ENCODE measurements around the gene APOA5. TPM values are rescaled to one million over a fixed set of nuclear protein-coding genes. Genes with fewer than 3 reads are reported as not detected.

The APOA5 gene
- total RNA-seq, 4 donors from 2014 or later, result 0.72 TPM; not detected in 3

- 81% methylated on average over 8 of the region's 8 CpGs for WGBS
- Histone ChIP-seq H3K27me3 (peaks cover 2% of the 10 kb centered on the region), H3K36me3 (no peaks in the 10 kb centered on the region), H3K9me3 (no peaks in the 10 kb centered on the region), H3K27ac (no peak overlapping the region), H3K4me3 (no peak overlapping the region), H3K4me1 (peaks cover 13% of the 10 kb centered on the region)
- DNase-seq (ENCODE audit: low spot score in 2 of 2), result no peak
- no peak for TF ChIP-seq POLR2A (IDR thresholded peaks at IDR 0.05)
- TF ChIP-seq EP300 (IDR thresholded peaks at IDR 0.05), result no peak
- TF ChIP-seq POLR2AphosphoS5 (IDR thresholded peaks at IDR 0.05), result no peak
- no peak for TF ChIP-seq CTCF (IDR thresholded peaks at IDR 0.05)
These were observed 1.4 kb upstream of the APOA5 start for GRCh38 chr11:116792869-116793771.

GRCh38 chr11:116792144-116792868 is 627 bp upstream of the APOA5 start:
- Histone ChIP-seq H3K27ac (no peak overlapping the region), H3K4me1 (peaks cover 14% of the 10 kb centered on the region), H3K36me3 (no peaks in the 10 kb centered on the region), H3K4me3 (no peak overlapping the region), H3K27me3 (peaks cover 2% of the 10 kb centered on the region), H3K9me3 (no peaks in the 10 kb centered on the region)
- DNase-seq (ENCODE audit: low spot score in 2 of 2), result no peak
- WGBS, result 59% methylated on average over 8 of the region's 8 CpGs
- TF ChIP-seq CTCF (IDR thresholded peaks at IDR 0.05), result no peak

- TF ChIP-seq CTCF (IDR thresholded peaks at IDR 0.05) (peak; percentile 82 to 88), EP300 (IDR thresholded peaks at IDR 0.05) (no peak)
- WGBS, result 26% methylated on average over 25 of the region's 31 CpGs
- no peak overlapping the region for H3K27ac ChIP-seq
These were observed 472 bp downstream of the APOA5 start for GRCh38 chr11:116791002-116791812.

GRCh38 chr11:116790167-116791001 is 1.3 kb downstream of the APOA5 start:
- 86% methylated on average over 30 of the region's 53 CpGs for WGBS
- peaks cover 2% of the 10 kb centered on the region for H3K27me3 ChIP-seq
- peak in 1 of 2 donors; percentile 67 for DNase-seq (ENCODE audit: low spot score in 2 of 2)
- TF ChIP-seq CTCF (IDR thresholded peaks at IDR 0.05) (no peak), POLR2AphosphoS5 (IDR thresholded peaks at IDR 0.05) (no peak), EP300 (IDR thresholded peaks at IDR 0.05) (no peak), POLR2A (IDR thresholded peaks at IDR 0.05) (no peak)
- H3K27ac ChIP-seq, result no peak overlapping the region
- H3K36me3 ChIP-seq, result peaks cover 10% of the 10 kb centered on the region
- no peaks in the 10 kb centered on the region for H3K9me3 ChIP-seq
- no peak overlapping the region for H3K4me3 ChIP-seq
- peaks cover 25% of the 10 kb centered on the region for H3K4me1 ChIP-seq

More at GRCh38 chr11:116791002-116791812, 472 bp downstream of the APOA5 start:
- Histone ChIP-seq H3K36me3 (peaks cover 2% of the 10 kb centered on the region), H3K27me3 (peaks cover 2% of the 10 kb centered on the region), H3K4me1 (peaks cover 25% of the 10 kb centered on the region), H3K4me3 (peak overlapping the region; percentile 10), H3K9me3 (no peaks in the 10 kb centered on the region)
- peak; percentile 77 to 87 for DNase-seq (ENCODE audit: low spot score in 2 of 2)

Measured in suprapubic skin (tissue), 4 donors.